ENCODE measurements around the gene TMEM252. TPM values are rescaled to one million over a fixed set of nuclear protein-coding genes. Genes with fewer than 3 reads are reported as not detected.

The TMEM252 gene
- polyA plus RNA-seq, 1 donor (not counting 4 experiments of a cell fraction or from before 2014, with no cell fraction given): not detected

DNA sequence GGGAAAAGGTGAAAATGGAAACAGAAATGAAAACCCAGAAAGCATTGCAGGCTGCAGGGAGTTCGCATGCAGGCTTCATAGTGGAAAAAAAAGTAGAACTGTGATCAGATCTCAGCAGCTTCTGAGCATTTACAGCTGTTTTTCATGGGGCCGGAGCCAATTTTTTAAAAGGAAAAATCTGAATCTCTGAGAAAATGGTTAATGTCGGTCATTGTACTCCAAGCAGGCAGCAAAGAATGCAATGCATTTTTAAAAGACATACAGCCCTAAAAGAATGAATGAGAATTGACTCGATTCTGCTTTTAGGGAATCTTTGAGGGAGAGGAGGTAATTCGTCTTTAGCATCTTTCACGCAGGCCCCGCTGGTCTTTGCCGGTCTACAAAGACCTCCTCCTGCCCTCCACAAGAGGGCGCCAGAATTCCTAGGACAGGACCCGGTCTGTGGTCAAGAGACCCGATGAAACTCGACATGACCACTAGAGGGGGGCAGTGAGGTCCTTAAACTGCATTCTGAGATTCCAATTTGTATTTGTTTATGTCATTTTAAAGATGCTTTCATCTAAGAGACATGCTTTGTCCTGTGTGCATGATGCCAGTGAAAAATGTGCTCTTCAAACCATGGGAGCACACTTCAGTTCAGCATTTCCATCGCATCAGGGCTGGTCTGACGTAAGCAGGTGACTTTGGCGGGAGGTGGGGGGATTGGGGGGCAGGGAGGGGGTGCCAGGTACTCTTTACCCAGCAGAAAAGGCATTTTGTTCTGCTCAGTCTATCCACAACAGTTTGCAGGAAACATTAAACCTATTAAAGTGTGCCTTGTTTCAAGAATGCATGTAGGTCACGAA is 43.7 kb upstream of the TMEM252 start:
- no peak for TF ChIP-seq EZH2 (IDR thresholded peaks at IDR 0.05; ENCODE audit: low read length)
- TF ChIP-seq, protein P1, sequence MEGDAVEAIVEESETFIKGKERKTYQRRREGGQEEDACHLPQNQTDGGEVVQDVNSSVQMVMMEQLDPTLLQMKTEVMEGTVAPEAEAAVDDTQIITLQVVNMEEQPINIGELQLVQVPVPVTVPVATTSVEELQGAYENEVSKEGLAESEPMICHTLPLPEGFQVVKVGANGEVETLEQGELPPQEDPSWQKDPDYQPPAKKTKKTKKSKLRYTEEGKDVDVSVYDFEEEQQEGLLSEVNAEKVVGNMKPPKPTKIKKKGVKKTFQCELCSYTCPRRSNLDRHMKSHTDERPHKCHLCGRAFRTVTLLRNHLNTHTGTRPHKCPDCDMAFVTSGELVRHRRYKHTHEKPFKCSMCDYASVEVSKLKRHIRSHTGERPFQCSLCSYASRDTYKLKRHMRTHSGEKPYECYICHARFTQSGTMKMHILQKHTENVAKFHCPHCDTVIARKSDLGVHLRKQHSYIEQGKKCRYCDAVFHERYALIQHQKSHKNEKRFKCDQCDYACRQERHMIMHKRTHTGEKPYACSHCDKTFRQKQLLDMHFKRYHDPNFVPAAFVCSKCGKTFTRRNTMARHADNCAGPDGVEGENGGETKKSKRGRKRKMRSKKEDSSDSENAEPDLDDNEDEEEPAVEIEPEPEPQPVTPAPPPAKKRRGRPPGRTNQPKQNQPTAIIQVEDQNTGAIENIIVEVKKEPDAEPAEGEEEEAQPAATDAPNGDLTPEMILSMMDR (optimal IDR thresholded peaks at IDR 0.05 in 1 of 3, IDR thresholded peaks at IDR 0.05 in 1 of 3, conservative IDR thresholded peaks at IDR 0.05 in 1 of 3; ENCODE audit: extremely low read depth in 1 of 3, insufficient read depth in 2 of 3, low read length in 3 of 3): peak; percentile 89 to 100 (median 99)
- dilution Hi-C loops (cut with MboI; ENCODE audit: extremely low pct_ligation_motif_present, low sequenced_read_pairs): no loop called here
- Histone ChIP-seq H2AFZ (ENCODE audit: control insufficient read depth, low read length) (no peak overlapping the region), H4K20me1 (ENCODE audit: control insufficient read depth, extremely low read depth, insufficient read depth, low read length) (no peaks in the 10 kb centered on the region), H3K27ac (ENCODE audit: control insufficient read depth, insufficient read depth, low read length) (no peak overlapping the region), H3K36me3 (ENCODE audit: control insufficient read depth in 2 of 2, extremely low read depth in 1 of 2, insufficient read depth in 2 of 2, low read length in 2 of 2) (no peaks in the 10 kb centered on the region), H3K9me1 (ENCODE audit: control insufficient read depth, extremely low read depth, insufficient read depth, low read length) (no peaks in the 10 kb centered on the region), H3K4me2 (ENCODE audit: control insufficient read depth, extremely low read depth, insufficient read depth, low read depth, low read length) (no peak overlapping the region), H3K4me1 (ENCODE audit: control insufficient read depth, extremely low read depth, insufficient read depth, low read length) (no peaks in the 10 kb centered on the region), H3K79me2 (ENCODE audit: control insufficient read depth, insufficient read depth, low read length) (no peaks in the 10 kb centered on the region), H3K9me3 (ENCODE audit: control insufficient read depth, low read depth, low read length) (no peaks in the 10 kb centered on the region), H3K9ac (ENCODE audit: control insufficient read depth, extremely low read depth, insufficient read depth, low read length) (no peak overlapping the region), H3K27me3 (ENCODE audit: control insufficient read depth, extremely low read depth, insufficient read depth, low read length) (no peaks in the 10 kb centered on the region), H3K4me3 (ENCODE audit: control insufficient read depth in 2 of 3, extremely low read depth in 1 of 3, insufficient read depth in 2 of 3, low read depth in 1 of 3, low read length in 3 of 3) (no peak overlapping the region)
- DNase-seq (ENCODE audit: low read depth, low spot score) (peak; percentile 58), FAIRE-seq (peak; percentile 73)

DNA sequence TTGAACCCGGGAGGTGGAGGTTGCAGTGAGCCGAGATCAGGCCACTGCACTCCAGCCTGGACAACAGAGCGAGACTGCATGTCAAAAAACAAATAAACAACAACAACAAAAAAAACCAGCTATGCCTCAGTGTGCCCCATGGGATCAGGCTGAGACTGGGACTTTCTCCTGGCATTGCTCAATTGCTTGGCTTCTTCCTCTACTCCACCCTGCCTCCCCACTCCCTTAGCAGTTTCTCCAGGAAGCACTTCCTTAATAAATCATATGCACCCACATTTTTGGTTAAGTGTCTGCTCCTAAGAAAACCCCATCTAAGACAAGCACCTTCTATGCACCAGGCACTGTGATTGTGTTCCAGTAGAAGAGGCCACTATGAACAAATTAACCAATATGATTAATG is 41.0 kb upstream of the TMEM252 start:
- Histone ChIP-seq H3K27me3 (ENCODE audit: control insufficient read depth, extremely low read depth, insufficient read depth, low read length) (no peaks in the 10 kb centered on the region), H3K36me3 (ENCODE audit: control insufficient read depth in 2 of 2, extremely low read depth in 1 of 2, insufficient read depth in 2 of 2, low read length in 2 of 2) (no peaks in the 10 kb centered on the region), H3K27ac (ENCODE audit: control insufficient read depth, insufficient read depth, low read length) (no peak overlapping the region), H2AFZ (ENCODE audit: control insufficient read depth, low read length) (no peak overlapping the region), H3K79me2 (ENCODE audit: control insufficient read depth, insufficient read depth, low read length) (no peaks in the 10 kb centered on the region), H3K4me3 (ENCODE audit: control insufficient read depth in 2 of 3, extremely low read depth in 1 of 3, insufficient read depth in 2 of 3, low read depth in 1 of 3, low read length in 3 of 3) (no peak overlapping the region), H3K4me2 (ENCODE audit: control insufficient read depth, extremely low read depth, insufficient read depth, low read depth, low read length) (no peak overlapping the region), H3K4me1 (ENCODE audit: control insufficient read depth, extremely low read depth, insufficient read depth, low read length) (no peaks in the 10 kb centered on the region), H3K9ac (ENCODE audit: control insufficient read depth, extremely low read depth, insufficient read depth, low read length) (no peak overlapping the region), H3K9me3 (ENCODE audit: control insufficient read depth, low read depth, low read length) (no peaks in the 10 kb centered on the region), H3K9me1 (ENCODE audit: control insufficient read depth, extremely low read depth, insufficient read depth, low read length) (no peaks in the 10 kb centered on the region), H4K20me1 (ENCODE audit: control insufficient read depth, extremely low read depth, insufficient read depth, low read length) (no peaks in the 10 kb centered on the region)
- FAIRE-seq (no peak), DNase-seq (ENCODE audit: low read depth, low spot score) (no peak)
- TF ChIP-seq, protein P1 (optimal IDR thresholded peaks at IDR 0.05 in 1 of 3, IDR thresholded peaks at IDR 0.05 in 1 of 3, conservative IDR thresholded peaks at IDR 0.05 in 1 of 3; ENCODE audit: extremely low read depth in 1 of 3, insufficient read depth in 2 of 3, low read length in 3 of 3): no peak
- TF ChIP-seq EZH2 (IDR thresholded peaks at IDR 0.05; ENCODE audit: low read length): no peak
- dilution Hi-C loops (cut with MboI; ENCODE audit: extremely low pct_ligation_motif_present, low sequenced_read_pairs): no loop called here
